ENCODE measurements around the gene MID1.

The MID1 gene

DNA sequence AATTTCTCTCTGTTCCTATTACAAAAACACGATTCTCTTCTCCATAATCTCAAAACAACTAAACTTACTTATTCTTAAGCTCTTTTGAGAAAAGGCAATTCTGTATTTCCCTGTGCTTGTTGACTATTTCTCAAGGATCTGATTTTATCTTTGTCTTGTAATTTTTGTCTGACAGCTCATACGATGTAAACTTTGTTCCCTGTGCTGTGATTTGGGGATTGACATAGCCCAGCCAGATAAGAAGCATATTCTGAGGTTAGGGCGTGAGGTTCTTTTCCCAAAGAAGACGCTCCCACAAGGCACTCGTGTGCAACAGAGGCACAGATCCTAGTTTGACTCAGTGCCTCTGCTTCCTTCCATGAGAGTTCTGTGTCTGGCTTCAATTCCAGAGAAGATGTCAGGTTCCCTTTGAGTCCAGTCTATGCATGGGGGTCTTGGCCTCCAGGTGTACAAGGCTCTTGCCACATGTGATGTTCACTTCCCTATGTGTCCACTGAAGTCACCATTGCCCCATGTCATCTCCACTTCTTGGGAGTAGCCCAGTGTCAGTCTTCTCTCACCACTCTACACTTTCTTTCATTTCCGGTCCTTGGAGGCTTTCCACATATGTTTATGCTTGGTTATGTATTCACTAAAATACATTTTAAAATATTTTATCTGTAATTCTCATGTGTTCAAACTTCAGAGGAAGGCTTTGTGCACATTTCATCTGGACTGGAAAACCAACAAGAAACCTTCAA lies 94.8 kb downstream of the MID1 start:
- DNase-seq: no peak

DNA sequence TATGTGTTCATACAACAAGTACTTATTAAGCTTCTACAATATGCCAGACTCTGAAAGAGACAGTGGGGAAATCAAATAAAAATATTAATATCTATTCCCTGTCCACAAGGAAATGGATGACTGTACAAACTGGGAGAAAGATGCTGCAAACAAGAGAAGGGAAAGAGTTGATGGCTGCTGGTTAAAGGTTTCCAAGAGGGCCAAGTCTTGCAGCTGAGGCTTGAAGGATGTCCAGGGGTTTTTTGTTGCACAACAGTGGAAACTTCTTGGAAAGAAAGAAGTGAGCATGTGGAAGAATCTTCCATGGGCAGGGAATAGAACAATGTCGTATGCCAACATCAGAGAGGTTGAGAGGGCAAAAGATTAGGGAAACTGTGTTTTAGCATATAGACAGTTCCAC lies 95.8 kb downstream of the MID1 start:
- no peak for DNase-seq

DNA sequence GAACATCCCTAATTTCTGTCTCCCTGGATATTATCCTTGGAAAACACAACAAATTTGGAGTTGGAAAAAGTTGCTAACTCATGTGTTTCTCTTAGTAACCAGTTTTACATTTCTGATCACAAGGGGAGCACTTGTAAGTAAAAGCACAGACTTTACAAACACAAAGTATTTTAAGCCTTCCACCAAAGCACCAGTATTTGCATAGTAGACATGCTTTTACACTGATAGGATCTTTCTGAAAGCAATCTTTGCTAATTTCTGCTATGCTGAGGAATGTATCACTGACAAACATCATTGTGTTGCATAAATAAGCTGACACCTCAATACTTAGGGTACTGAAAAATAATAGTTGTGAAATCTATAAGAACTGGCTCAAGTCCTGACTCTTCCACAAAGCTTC lies 100.6 kb downstream of the MID1 start:
- no peak for DNase-seq

DNA sequence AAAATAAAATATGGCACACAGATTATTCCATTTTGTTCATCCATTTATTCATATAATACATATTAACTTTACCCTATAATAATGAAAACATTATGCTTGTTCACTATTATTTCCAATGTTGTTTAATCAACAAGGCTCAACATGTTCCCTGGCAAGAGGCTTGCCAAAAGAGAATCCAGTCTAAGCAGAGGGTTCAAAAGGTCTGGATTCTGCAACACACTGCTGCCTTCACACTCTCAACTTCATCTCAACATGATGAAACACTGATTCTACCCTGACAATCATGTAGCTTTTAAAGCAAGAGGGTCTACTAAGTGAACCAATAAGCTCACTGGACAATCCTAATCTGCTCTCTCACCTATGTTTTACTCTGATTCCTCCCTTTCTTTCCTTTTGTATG lies 101.1 kb downstream of the MID1 start:
- DNase-seq: no peak

DNA sequence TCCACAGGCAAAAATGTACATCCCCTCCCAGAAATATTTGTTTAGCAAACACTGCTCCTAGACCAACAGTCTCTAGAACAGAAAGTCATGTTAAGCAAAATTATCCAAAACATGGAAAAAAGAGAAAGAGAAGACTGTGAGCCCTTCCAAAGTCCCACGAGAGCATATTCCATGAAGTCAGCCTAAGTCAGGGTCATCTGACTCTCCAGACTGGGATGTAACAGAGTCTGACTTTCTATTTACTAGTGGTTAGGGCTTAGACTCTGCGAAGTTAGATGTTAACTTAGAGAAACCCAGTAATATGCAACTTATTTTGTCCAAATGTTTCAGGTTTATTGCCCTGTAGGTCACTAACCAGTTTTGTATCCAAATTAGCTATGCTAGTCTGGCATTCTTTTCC lies 102.3 kb downstream of the MID1 start:
- DNase-seq: no peak

DNA sequence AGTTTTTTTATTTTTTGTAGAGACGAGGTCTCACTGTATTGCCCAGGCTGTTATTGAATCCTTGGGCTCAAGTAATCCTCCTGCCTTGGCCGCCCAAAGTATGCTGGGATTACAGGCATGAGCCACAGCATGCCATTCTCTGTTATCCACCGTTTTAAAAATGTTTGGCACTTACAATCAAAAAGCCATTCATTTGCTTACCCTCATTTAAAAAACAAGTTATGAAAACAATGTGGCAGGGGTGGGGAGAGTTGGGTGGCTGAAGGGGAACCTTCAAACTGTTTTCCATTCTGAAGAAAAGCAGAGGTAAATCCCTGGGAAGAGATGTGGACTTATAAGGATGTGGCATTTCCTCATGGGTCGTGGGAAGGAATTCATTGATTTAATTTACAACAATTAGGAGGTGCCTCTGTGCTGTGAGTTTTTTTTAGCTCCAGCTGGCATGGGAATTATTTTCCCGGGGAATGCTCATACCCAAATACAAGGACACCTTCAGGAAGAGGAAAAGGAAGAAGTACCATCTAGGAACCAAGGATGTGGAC lies 103.5 kb downstream of the MID1 start:
- DNase-seq: no peak

DNA sequence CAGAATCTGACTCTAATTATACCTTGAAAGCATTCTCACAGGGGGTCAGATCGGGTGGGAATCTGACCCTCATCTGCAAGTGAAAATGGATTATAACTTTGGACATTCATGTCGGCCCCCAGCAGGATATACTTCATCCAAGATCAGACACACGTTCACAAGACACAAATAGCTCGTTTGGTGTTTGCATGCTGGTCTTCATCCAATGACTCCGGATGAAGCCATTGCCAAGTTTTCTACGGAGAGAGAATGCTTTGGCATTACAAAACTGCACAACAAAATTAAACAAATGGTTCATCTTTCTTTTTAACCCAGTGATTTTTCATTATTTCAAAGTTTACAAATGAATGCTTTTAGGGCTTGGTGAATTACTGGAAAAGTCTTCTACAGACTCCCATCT lies 105.5 kb downstream of the MID1 start:
- no peak for DNase-seq

DNA sequence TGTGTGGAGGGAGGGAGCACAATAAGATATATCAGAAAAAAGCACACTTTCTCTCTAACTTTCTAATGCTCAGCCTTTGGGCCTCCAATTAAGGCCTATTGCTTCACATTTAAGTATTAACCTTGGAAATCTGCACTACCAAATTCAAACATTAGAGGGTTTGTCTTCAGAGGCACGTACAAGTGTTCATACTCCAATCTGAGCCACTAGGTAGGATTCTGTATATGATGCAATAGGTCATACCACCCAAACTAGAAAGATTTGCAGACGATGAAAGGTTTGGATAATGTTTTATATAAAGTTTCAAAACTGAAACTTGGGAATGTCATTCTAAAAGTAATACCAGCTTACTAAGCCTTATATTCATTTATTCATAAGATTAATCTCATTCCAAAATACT lies 106.4 kb downstream of the MID1 start:
- no peak for DNase-seq

DNA sequence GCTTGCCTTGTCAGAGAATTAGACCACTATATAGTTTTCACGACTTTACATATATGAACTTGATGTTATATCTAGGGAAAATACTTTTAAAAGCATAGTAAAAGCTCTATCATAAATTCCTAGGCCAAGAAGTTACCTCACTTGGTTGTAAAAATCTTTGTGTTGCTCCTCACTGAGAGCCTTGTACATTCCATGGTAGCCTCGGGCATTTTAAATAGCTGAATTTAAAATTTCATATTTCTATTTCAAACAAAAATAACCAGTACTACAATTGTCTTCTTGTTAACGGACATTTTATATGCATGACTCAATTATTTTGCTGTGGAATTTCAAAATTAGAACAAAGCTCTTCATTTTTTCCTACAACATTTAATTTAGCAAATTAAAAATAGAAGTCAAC lies 107.6 kb downstream of the MID1 start:
- DNase-seq: no peak

DNA sequence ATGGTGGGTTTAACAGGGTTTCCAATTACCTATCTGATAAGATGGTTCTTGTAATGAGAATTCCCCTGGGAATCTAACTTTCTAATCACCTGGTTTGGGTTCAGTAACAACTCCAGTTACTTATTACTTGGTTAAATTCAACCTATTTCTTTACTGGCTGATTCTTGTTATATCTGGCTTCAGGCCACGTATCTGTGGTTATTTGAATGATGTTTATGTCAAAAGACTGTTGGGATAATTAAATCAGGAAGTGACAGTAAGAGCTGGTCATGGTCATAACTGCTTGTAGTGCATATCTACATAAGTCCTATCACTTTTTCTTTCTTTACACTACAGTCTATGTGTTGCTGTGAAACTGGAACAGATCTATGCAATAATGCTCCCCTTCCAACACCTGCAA lies 108.1 kb downstream of the MID1 start:
- no peak for DNase-seq

DNA sequence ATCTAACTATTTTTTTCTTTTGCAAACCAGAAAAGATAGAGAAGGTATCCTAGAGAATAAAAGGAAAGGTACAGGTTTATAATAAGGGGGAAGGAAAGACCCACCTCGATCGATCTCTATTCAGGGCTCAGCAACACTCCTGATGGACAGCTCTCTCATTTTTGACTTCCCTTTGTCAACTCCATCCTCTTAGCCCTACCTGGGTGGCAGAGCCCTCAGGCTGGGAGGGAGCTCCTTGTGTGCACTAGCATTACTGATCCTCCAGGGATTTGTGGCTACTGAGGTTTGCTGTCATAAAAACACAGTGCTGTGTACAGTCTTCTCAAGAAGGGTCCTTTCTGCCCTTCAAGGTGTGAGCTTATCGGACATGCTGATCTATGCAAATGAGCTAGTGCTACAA lies 111.0 kb downstream of the MID1 start:
- DNase-seq: no peak

DNA sequence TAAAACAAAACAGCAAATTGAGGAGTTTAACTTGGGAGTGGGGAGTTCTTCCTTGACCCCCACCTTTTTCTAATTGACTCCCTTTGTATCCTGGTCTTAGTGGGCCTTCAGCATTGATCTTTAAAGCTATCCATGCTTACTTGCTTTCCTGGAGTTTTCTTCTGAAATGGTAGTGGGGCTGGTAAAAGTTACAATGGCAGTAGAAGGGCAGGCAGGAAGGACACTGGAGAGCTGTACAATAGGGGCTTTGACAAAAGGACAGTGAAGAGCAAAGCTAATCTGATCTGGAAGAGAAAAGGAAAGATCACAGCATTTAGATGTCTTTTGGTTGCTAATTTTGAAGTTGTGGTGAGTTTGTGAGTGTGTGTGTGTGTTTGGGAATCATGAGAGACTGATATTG lies 111.5 kb downstream of the MID1 start:
- DNase-seq: no peak

DNA sequence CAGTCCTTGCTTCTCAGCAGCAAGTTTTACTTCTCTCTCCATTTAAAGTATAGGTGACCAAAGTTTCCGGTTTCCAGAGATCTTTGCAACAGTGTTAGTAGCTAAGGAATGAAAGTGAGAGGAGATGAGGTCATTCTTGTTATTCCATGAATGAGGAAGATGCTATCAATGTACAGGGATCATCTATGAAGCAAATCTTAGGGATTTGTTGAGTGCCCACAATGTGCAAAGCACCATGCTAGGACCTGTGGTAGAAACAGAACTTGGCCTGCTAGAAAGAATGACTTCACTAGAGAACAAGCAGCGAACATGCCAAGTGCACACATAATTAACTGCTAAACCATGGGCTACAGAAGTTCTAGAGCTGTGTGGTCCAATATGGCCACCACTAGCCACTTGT lies 112.5 kb downstream of the MID1 start:
- DNase-seq: no peak

DNA sequence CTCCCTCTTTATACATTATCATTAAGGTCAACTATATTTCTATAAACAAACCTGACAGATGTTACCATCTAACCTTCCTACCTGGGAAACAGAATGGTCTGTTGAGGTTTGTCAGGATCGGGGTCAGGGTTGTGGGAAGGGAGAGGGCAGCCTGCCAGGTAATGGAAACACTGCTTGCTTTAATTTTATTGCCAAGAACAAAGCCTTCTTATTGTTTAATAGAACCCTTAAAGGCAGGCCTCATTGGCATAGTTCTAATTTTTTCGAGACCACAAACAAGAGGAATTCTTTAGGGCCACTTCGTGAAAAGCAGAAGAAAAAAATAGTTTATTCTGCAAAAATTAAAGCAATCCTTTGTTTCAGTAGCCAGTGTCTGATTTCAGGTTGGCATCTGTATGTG lies 113.2 kb downstream of the MID1 start:
- DNase-seq: no peak

DNA sequence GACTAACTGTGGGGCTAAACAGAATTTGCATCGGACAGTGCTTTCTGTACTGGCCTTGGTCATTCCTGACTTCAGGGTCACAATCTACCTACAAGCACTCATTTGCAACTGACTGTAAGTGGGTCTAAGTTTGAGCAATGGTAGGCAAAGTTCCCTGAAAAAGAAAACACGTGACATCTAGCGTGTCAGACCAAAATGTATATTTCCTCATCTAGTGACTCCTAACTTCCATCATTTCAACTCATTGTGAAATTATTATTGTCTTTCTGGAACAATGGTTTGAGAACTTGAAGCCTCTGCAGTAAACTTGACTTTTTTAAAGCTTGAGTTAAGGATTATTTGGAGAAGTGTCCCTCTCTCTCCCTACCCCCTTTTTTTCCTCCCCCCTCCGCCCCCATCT lies 113.6 kb downstream of the MID1 start:
- DNase-seq: no peak

DNA sequence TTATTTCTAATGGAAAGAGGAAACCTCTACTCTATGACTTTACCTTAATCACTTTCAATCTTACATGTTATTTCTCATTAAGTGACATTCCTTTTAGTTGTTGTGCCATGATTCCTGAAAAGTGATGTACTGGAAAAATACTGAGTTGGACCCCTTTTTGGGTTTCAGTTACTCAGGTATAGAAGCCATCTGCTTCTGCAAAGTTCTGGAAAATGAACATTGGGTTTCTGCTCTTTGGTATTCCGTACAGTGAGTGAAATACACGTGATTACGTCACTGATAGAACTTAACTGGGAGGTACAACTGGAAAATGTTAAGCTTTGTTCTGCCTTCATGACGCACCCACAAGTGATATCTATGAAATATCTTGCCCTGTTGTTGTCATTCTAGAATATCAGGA lies 114.7 kb downstream of the MID1 start:
- no peak for DNase-seq

DNA sequence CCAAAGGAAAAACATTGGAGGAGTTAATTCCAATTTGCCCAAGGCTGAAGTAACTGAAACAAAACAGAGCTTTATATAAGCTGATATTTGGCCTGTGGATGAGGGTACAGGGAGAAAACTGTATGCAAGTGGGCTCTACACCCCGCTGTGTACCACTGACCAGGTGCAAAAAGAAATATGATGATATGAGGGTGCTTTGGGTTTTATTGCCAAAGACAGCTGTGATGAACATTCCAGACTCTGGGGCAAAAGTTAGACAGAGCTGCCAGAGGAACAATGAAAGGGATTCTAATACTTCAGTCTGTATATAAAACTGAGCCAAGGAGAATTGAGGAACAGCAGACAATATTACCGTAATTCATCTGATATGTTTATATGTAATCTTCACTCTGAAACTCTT lies 117.4 kb downstream of the MID1 start:
- no peak for DNase-seq

DNA sequence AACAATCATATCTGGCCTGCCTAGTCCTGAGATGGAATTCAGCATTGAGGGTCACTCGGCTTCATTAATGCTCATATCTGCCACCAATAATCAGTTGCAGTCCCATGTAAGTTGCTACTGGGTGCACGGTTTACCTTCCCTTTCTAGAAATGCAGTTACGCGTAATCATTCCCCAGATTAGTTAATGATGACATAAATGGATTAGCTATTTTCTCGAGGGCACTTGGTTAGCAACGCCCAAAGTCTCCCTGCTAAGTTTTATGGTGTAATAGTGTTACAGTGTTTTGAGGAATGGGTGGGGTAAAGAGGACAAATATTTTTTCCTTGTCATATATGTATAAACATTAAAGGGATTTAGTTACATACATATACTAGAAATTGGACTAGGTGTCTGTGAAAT lies 118.8 kb downstream of the MID1 start:
- DNase-seq: no peak

DNA sequence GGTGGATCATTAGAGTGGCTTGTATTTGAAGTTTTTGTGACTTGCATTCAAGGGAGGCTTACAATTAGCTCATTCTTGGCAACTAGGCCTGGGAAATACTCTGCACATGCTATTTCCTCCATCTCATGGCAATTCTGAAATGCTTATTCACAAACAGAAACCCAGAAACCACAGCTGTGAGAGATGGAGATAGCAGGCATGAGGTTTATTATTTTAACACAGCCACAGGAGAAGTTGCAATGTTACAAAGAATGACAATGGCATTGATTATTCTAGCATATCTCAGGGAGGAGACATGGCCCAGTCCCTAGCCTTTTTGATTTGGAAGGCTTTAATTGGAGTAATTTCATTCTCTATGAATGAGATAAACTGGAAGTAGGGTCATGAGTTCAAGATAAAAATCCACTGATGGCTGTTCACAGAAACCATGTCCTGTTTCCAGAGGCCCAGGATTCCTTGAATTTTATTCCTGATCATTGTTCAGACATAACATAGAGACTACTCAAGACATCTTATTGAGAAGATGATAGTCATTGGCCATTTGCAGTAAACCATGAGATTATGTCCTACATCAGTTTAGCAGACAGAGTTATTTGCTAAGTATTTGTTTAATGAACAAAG lies 123.9 kb downstream of the MID1 start:
- DNase-seq: no peak

DNA sequence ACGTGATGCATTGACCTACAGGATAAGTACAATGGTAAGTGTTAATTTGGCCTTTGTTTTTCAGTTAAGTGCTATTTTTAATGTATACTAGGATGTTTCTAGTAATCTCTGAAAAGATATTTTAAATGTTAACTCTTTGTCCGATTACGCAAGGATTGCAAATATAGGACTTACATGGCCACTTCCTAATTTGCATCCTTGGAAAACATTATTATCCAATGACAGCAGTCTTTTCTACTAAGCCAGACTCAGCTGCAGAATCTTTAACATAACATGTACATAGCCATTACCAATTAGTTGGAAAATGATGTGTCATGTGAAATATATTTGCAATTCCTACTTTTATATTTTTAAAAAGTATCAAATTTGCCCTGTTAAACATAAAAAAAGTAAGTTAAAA lies 124.7 kb downstream of the MID1 start:
- DNase-seq: no peak

DNA sequence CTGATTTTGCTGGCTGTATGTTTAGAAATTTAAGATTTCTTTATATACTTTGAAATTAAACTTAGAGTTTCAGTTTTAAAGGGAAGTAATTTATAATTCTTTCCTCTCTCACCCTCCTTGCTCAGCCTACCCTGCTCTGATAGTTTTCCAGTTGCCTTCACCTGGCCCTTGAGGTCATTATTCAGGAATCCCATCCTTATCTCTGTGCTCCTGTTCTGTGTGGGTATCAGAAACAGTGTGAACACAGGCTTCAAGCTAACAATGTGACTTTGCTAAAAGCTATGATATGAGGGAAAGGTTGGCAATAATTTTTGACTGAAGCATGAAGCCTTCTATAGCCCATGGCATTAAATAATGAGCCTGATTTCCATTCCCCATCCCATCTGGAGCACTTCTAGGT lies 128.1 kb downstream of the MID1 start:
- no peak for DNase-seq

DNA sequence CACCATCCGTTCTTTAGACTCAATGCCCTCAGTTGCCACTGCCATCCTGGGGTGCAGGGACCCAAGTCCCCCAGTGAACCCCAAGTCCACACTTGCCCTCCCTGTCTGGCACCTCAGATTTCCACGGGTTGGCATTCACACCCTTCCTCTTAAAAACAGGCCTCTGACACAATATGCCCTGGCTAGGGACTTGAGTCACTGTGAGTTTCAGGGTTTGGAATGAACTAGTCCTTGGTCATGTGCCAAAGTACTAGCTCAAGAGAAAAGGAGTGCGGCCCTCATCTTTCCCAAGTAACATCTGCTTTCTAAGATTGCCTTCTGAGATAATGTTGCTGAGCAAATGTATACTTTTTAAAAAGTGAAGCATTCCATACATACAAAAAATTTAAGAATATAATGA lies 134.0 kb downstream of the MID1 start:
- DNase-seq: no peak

DNA sequence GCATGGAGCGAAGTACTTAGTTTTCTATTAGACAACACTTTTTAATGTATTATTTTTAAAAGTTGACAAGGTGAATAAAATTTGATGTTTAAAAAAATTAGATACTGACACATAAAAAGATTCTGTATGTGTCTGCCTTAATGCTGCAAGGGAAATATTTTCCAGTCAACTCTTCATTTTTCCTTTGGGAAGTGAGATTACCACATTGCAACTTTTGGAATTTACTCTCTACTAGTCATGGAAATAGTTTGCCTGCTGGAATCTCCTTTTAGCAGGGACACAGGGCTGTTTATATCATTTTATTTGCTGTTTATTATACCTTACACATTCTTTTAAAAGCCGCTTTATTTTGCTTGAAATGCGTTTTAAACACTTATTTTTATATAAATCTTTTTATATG lies 135.1 kb downstream of the MID1 start:
- DNase-seq: no peak

DNA sequence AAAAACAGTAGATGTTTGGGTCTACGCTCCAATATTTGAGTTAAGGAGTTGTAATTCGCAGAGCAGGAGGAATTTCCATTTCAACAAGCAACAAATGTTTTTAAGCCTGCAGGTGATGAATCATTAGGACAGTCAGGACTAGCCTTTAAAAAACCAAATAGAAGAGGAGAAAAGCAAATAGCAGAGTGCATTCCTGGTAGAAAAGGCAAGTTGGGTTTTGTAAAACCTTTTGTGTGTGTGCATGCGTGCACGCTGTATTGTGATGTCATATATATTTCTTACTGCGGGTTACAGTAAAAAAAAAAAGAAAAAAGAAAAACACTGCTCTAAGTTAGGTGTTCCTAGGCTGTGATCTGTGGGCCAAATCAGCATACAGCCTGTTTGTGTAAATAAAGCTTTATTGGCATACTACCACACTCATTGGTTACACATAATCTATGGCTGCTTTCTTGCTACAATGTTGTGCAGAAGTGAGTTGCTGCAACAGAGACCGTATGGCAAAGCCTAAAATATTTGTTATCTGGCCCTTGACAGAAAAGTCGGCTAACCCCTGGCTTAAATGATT lies 135.6 kb downstream of the MID1 start:
- DNase-seq: no peak
